Stimulated activated memory B cell treated with anti-CD40 and anti-IgM and Interleukin-4, amounts not matched to agents 10 μg/mL and 1 μg/mL and 100 μg/mL, for 72 hours (primary cell): ENCODE measurements around the gene SCN4A.
"Not testable (repeated sequence)": the region's sequence is repeated elsewhere in the genome, so short reads cannot be mapped to it uniquely, and the experiment has no call there.

Source experiments
- ATAC-seq: fragments of 150-1000 bp; cut with Tn5 transposase; 2 replicates; pipeline ENCODE4 v1.10.0; 2021
- H3K27ac Mint-ChIP-seq: one replicate; pipeline ENCODE4 v1.8.0; 2022; ENCODE audit warnings: mild to moderate bottlenecking, mixed read lengths
- H3K27me3 Mint-ChIP-seq: one replicate; pipeline ENCODE4 v1.8.0; 2022; ENCODE audit warnings: mixed read lengths
- H3K36me3 Mint-ChIP-seq: one replicate; pipeline ENCODE4 v1.8.0; 2022; ENCODE audit warnings: mixed read lengths
- H3K4me1 Mint-ChIP-seq: one replicate; pipeline ENCODE4 v1.8.0; 2022; ENCODE audit warnings: mixed read lengths
- H3K4me3 Mint-ChIP-seq: one replicate; pipeline ENCODE4 v1.8.0; 2022; ENCODE audit warnings: mild to moderate bottlenecking, moderate library complexity, mixed read lengths
- H3K9me3 Mint-ChIP-seq: one replicate; pipeline ENCODE4 v1.8.0; 2022; ENCODE audit warnings: mixed read lengths

The SCN4A gene

DNA sequence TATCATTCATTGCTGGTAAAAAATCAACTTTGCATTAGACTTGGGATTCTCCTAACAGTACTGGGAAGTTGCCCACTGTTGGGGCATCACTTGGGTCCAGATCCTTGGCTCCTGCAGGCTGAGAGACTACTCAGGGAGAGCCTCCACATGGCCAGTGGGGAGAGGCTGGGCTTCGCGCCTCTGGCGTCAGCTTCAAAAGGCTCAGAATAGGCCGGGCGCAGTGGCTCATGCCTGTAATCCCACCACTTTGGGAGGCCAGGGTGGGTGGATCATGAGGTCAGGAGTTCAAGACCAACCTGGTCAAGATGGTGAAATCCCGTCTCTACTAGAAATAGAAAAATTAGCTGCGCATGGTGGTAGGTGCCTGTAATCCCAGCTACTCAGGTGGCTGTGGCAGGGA is 58.2 kb downstream of the SCN4A start:
- H3K9me3 Mint-ChIP-seq: no peaks in the 10 kb centered on the region
- no peak for ATAC-seq
- no peak overlapping the region for H3K4me3 Mint-ChIP-seq
- H3K4me1 Mint-ChIP-seq: peaks cover 56% of the 10 kb centered on the region
- H3K27ac Mint-ChIP-seq: peak overlapping the region; percentile 62
- no peaks in the 10 kb centered on the region for H3K36me3 Mint-ChIP-seq
- peaks cover 8% of the 10 kb centered on the region for H3K27me3 Mint-ChIP-seq

DNA sequence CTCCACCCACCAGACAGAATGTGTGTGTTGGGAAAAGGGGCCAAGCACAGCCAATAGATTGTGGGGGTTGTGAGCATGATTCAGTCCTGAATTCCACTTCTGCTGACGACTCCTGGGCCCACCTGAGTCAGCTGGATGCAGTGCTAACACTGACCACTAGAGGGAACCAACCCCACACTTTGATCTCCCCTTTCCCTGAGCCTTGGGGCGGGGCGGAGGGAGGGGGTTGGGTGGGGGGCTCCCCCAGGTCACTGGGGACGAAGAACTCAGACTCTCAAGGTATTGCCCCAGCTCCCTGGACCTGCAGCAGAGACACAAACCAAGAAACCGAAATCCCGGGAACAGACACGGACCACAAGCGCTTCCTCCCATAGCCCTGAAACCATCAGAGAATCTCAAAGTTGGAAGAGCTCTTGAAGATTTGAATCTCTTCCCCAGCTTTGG is 61.0 kb downstream of the SCN4A start:
- peaks cover 8% of the 10 kb centered on the region for H3K27me3 Mint-ChIP-seq
- peak; percentile 56 for ATAC-seq
- no peaks in the 10 kb centered on the region for H3K36me3 Mint-ChIP-seq
- no peak overlapping the region for H3K27ac Mint-ChIP-seq
- no peaks in the 10 kb centered on the region for H3K9me3 Mint-ChIP-seq
- no peak overlapping the region for H3K4me3 Mint-ChIP-seq
- H3K4me1 Mint-ChIP-seq: peaks cover 48% of the 10 kb centered on the region

- no peak for ATAC-seq
- H3K27me3 Mint-ChIP-seq: peaks cover 8% of the 10 kb centered on the region
- H3K4me3 Mint-ChIP-seq: no peak within 1 kb of the TSS
- no peaks in the 10 kb centered on the region for H3K9me3 Mint-ChIP-seq
- no peaks in the 10 kb centered on the region for H3K36me3 Mint-ChIP-seq
- H3K4me1 Mint-ChIP-seq: peaks cover 42% of the 10 kb centered on the region
- H3K27ac Mint-ChIP-seq: no peak within 1 kb of the TSS
Observed at GRCh38 chr17:63911041-63911635, 61.6 kb downstream of the SCN4A start, which contains the start of gene CSHL1. Gene CSHL1, minus strand, starts transcription at chr17:63911258. Its CDS starts 62 bp downstream, at chr17:63911196.

- H3K36me3 Mint-ChIP-seq: no peaks in the 10 kb centered on the region
- H3K27ac Mint-ChIP-seq: no peak overlapping the region
- H3K4me3 Mint-ChIP-seq: no peak overlapping the region
- no peak for ATAC-seq
- H3K9me3 Mint-ChIP-seq: no peaks in the 10 kb centered on the region
- H3K4me1 Mint-ChIP-seq: peaks cover 33% of the 10 kb centered on the region
- H3K27me3 Mint-ChIP-seq: peaks cover 8% of the 10 kb centered on the region
Observed at GRCh38 chr17:63910096-63910495, 62.6 kb downstream of the SCN4A start.

DNA sequence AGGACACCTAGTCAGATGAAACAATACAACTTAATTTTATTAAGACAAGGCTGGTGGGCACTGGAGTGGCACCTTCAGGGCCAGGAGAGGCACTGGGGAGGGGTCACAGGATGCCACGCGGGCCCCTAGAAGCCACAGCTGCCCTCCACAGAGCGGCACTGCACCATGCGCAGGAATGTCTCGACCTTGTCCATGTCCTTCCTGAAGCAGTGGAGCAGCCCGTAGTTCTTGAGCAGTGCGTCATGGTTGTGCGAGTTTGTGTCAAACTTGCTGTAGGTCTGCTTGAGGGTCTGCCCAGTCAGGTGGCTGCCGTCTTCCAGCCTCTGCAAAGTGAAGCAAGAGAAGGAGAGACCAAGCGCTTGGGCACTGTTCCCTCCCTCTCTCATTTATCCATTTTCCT is 63.1 kb downstream of the SCN4A start:
- H3K27ac Mint-ChIP-seq, H3K27me3 Mint-ChIP-seq, H3K4me3 Mint-ChIP-seq, H3K36me3 Mint-ChIP-seq, H3K9me3 Mint-ChIP-seq, ATAC-seq: not testable (repeated sequence)
- H3K4me1 Mint-ChIP-seq: peaks cover 32% of the 10 kb centered on the region

DNA sequence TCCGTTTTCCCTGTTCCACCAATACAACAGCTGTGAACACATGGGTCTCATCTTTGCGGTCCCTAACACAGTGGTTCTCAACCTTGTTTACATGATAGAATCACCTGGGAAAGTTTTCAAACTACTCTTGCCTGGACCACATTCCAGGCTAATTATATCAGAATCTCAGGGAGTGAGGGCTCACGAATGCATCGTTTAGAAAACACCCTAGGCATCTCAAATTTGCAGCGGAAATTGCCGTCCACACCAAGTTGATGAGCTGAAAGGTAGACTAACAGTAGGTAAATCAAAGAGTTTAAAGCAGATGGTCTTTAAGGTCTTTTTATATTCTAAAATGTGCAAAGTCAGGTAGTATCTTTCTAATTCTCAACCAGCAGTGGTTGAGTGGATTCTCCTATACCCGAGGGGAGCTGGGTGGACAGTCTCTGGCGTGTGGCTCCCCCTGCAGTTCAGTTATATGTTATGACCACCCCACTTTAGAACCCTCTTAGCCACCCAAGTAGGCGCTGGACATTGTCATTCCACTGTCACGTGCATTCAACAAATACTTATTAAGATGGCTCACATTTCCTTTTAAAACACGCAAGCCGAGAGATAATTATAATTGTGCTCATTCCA is 65.4 kb downstream of the SCN4A start:
- H3K4me1 Mint-ChIP-seq: peaks cover 17% of the 10 kb centered on the region
- not testable (repeated sequence) for H3K4me3 Mint-ChIP-seq, H3K36me3 Mint-ChIP-seq, H3K27ac Mint-ChIP-seq, H3K27me3 Mint-ChIP-seq, H3K9me3 Mint-ChIP-seq
- peak; percentile 59 for ATAC-seq

DNA sequence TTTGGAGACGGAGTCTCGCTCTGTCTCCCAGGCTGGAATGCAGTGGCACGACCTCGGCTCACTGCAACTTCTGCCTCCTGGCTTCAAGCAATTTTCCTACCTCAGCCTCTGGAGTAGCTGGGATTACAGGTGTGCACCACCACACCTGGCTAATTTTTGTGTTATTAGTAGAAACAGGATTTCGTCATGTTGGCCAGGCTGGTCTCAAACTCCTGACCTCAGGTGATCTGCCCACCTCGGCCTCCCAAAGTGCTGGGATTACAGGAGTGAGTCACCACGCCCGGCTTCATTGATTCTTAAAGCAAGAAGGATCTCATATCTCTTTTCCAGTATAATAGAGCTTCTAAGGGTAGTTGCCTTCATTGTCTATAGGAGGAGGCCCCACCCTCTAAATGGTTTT is 67.9 kb downstream of the SCN4A start:
- not testable (repeated sequence) for H3K36me3 Mint-ChIP-seq, H3K9me3 Mint-ChIP-seq, ATAC-seq, H3K4me3 Mint-ChIP-seq, H3K27ac Mint-ChIP-seq, H3K27me3 Mint-ChIP-seq, H3K4me1 Mint-ChIP-seq

- H3K9me3 Mint-ChIP-seq, H3K4me3 Mint-ChIP-seq, H3K36me3 Mint-ChIP-seq, H3K27ac Mint-ChIP-seq, H3K27me3 Mint-ChIP-seq: not testable (repeated sequence)
- H3K4me1 Mint-ChIP-seq: peaks cover 15% of the 10 kb centered on the region
- peak; percentile 79 for ATAC-seq
Observed at GRCh38 chr17:63903787-63904201, 68.9 kb downstream of the SCN4A start.

GRCh38 chr17:63901971-63902370 is 70.7 kb downstream of the SCN4A start:
- not testable (repeated sequence) for H3K27ac Mint-ChIP-seq, ATAC-seq, H3K36me3 Mint-ChIP-seq, H3K9me3 Mint-ChIP-seq, H3K4me3 Mint-ChIP-seq
- peaks cover 20% of the 10 kb centered on the region for H3K27me3 Mint-ChIP-seq
- H3K4me1 Mint-ChIP-seq: peaks cover 21% of the 10 kb centered on the region

- Mint-ChIP-seq H3K27me3 (peaks cover 20% of the 10 kb centered on the region), H3K4me1 (peaks cover 23% of the 10 kb centered on the region)
- peak; percentile 70 for ATAC-seq
- H3K27ac Mint-ChIP-seq, H3K36me3 Mint-ChIP-seq, H3K4me3 Mint-ChIP-seq, H3K9me3 Mint-ChIP-seq: not testable (repeated sequence)
Observed at GRCh38 chr17:63898899-63899798, 73.6 kb downstream of the SCN4A start.

- Mint-ChIP-seq H3K4me1 (peaks cover 17% of the 10 kb centered on the region), H3K27me3 (peaks cover 19% of the 10 kb centered on the region)
- not testable (repeated sequence) for H3K9me3 Mint-ChIP-seq, H3K27ac Mint-ChIP-seq, H3K36me3 Mint-ChIP-seq, H3K4me3 Mint-ChIP-seq
- peak; percentile 44 for ATAC-seq
Observed at GRCh38 chr17:63896524-63897354, 76.0 kb downstream of the SCN4A start, which contains the start of gene CSH1. Gene CSH1, minus strand, starts transcription at chr17:63896574. Its CDS starts 63 bp downstream, at chr17:63896511.

DNA sequence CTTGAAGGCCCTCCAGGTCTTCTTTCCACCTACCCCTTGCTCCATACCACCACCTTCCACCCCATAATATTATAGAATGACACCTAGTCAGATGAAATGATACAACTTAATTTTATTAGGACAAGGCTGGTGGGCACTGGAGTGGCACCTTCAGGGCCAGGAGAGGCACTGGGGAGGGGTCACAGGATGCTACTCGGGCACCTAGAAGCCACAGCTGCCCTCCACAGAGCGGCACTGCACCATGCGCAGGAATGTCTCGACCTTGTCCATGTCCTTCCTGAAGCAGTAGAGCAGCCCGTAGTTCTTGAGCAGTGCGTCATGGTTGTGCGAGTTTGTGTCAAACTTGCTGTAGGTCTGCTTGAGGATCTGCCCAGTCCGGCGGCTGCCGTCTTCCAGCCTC is 77.9 kb downstream of the SCN4A start:
- ATAC-seq, H3K9me3 Mint-ChIP-seq, H3K4me3 Mint-ChIP-seq, H3K36me3 Mint-ChIP-seq, H3K27ac Mint-ChIP-seq: not testable (repeated sequence)
- peaks cover 15% of the 10 kb centered on the region for H3K4me1 Mint-ChIP-seq
- peaks cover 10% of the 10 kb centered on the region for H3K27me3 Mint-ChIP-seq

DNA sequence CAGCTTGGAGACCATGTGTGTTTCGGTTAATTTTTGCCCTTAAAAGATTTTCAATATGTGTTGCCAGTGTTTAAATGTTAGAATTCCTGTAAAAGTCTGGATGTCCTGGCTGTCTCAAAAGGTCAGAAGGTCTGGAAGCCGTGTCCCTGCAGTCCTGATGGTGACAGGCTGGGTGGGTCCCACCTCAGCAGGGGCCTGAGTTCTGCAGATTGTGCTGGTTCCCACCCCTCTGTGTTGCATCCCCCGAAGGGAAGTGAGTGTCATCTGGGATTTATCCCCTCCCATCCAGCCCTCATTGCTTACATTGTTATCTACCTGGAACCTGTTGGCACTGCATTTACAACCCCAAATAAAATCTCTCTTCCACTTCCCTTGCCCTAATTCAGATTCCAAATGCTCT is 78.7 kb downstream of the SCN4A start:
- H3K4me3 Mint-ChIP-seq, H3K36me3 Mint-ChIP-seq, H3K9me3 Mint-ChIP-seq, ATAC-seq, H3K27ac Mint-ChIP-seq: not testable (repeated sequence)
- H3K27me3 Mint-ChIP-seq: peaks cover 10% of the 10 kb centered on the region
- H3K4me1 Mint-ChIP-seq: peaks cover 12% of the 10 kb centered on the region

DNA sequence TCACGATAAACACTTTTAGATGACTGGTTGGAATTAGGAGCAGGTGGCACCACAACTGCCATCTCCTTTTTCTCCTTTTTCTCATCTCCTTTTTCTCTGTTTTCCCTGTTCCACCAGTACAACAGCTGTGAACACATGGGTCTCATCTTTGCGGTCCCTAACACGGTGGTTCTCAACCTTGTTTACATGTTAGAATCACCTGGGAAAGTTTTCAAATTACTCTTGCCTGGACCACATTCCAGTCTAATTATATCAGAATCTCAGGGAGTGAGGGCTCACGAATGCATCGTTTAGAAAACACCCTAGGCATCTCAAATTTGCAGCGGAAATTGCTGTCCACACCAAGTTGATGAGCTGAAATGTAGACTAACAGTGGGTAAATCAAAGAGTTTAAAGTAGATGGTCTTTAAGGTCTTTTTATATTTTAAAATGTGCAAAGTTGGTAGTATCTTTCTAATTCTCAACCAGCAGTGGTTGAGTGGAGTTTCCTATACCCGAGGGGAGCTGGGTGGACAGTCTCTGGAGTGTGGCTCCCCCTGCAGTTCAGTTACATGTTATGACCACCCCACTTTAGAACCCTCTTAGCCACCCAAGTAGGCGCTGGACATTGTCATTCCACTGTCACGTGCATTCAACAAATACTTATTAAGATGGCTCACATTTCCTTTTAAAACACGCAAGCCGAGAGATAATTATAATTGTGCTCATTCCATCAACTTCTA is 80.2 kb downstream of the SCN4A start:
- H3K27me3 Mint-ChIP-seq, H3K9me3 Mint-ChIP-seq, ATAC-seq, H3K4me3 Mint-ChIP-seq, H3K27ac Mint-ChIP-seq, H3K36me3 Mint-ChIP-seq: not testable (repeated sequence)
- peaks cover 14% of the 10 kb centered on the region for H3K4me1 Mint-ChIP-seq
